Upper lobe of right lung (tissue), 1 donor: ENCODE measurements around the gene SPOPL. TPM values are rescaled to one million over a fixed set of nuclear protein-coding genes. Genes with fewer than 3 reads are reported as not detected.

Experiments
- ATAC-seq: fragments of 200-7000 bp; cut with Tn5 transposase; one replicate; pipeline ENCODE4 v1.9.1; 2020; ENCODE audit warnings: mild to moderate bottlenecking, moderate library complexity
- DNase-seq: peaks from one replicate; pipeline ENCODE4 v3.0.0-alpha.2; 2020
- H3K27ac ChIP-seq: fragments of 200-600 bp; one replicate; pipeline ENCODE4 v1.8.0; 2022
- H3K27me3 ChIP-seq: fragments of 200-600 bp; one replicate; pipeline ENCODE4 v1.8.0; 2022; ENCODE audit warnings: mild to moderate bottlenecking
- H3K36me3 ChIP-seq: fragments of 200-600 bp; one replicate; pipeline ENCODE4 v1.8.0; 2022
- H3K4me1 ChIP-seq: fragments of 200-600 bp; one replicate; pipeline ENCODE4 v1.8.0; 2022
- H3K4me3 ChIP-seq: fragments of 200-600 bp; one replicate; pipeline ENCODE4 v1.8.0; 2022; ENCODE audit warnings: mild to moderate bottlenecking
- H3K9me3 ChIP-seq: fragments of 200-600 bp; one replicate; pipeline ENCODE4 v1.8.0; 2022
- intact Hi-C: fragments of 100-400 bp; cut with DNase I; formaldehyde crosslinking; loops from one replicate; pipeline ENCODE4 v1.11.0; 2022
- total RNA-seq: library from RNA; stranded (reverse); fragmentation: NEBNext Ultra II Directional; extraction: Animal tissue kit (Norgen Biotek cat#: 25700); gene quantifications from one replicate; pipeline ENCODE4 v1.2.1, GENCODE V29; 2021
- TF ChIP-seq, protein P1 (sequence below): fragments of 200-600 bp; IDR thresholded peaks from one replicate; pipeline ENCODE4 v1.8.0; 2022; ENCODE audit warnings: antibody characterized with exemption
- donor health status: DM: no; HTN: yes; CAD: no; lungs with severe emphysema.

Gene SPOPL
- total RNA-seq, 1 donor from 2014 or later = 26.3 TPM

DNA sequence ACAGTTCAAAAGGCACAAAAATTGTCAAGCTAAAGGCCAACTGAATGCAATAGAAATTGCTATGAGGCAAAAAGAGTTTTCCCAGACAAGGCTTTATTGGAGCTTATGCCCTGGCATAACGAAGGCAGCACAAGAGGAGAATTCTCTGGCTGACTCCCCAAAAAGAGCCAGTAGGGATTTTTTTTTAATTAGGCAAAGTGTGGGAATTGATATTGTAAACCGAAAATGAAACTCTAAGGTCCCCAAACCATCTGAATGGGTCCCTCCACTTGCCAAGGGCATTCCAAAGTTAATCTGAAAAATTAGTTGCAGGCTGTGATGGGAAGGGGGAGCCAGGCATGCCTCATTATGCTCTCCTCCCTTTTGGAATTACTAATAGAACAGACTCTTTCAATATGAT is 118.9 kb downstream of the SPOPL start:
- TF ChIP-seq, protein P1, sequence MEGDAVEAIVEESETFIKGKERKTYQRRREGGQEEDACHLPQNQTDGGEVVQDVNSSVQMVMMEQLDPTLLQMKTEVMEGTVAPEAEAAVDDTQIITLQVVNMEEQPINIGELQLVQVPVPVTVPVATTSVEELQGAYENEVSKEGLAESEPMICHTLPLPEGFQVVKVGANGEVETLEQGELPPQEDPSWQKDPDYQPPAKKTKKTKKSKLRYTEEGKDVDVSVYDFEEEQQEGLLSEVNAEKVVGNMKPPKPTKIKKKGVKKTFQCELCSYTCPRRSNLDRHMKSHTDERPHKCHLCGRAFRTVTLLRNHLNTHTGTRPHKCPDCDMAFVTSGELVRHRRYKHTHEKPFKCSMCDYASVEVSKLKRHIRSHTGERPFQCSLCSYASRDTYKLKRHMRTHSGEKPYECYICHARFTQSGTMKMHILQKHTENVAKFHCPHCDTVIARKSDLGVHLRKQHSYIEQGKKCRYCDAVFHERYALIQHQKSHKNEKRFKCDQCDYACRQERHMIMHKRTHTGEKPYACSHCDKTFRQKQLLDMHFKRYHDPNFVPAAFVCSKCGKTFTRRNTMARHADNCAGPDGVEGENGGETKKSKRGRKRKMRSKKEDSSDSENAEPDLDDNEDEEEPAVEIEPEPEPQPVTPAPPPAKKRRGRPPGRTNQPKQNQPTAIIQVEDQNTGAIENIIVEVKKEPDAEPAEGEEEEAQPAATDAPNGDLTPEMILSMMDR = no peak
- ATAC-seq (no peak), DNase-seq (no peak)
- Histone ChIP-seq H3K27me3 (no peaks in the 10 kb centered on the region), H3K27ac (no peak overlapping the region), H3K4me1 (no peaks in the 10 kb centered on the region), H3K36me3 (no peaks in the 10 kb centered on the region), H3K4me3 (no peak overlapping the region), H3K9me3 (no peaks in the 10 kb centered on the region)
- intact Hi-C loops = no loop called here

DNA sequence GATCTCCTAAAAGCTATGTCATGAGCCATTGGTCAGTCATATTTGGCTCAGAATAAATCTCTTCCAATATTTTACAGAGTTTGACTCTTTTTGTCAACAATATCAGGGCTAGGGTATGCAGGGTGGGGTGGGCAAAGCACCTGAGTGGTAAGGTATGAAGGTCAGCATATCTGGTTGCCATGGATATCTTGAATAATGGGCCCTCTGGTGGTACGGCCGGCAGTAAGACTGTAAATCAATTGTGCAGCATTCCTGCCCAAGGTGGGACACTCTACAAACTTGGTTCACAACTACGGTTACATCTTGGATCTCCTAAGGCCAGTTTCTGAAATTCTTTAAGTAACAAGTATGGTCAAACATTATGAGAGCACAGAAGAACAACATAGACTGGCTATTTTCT is 119.6 kb downstream of the SPOPL start:
- intact Hi-C loops = no loop called here

DNA sequence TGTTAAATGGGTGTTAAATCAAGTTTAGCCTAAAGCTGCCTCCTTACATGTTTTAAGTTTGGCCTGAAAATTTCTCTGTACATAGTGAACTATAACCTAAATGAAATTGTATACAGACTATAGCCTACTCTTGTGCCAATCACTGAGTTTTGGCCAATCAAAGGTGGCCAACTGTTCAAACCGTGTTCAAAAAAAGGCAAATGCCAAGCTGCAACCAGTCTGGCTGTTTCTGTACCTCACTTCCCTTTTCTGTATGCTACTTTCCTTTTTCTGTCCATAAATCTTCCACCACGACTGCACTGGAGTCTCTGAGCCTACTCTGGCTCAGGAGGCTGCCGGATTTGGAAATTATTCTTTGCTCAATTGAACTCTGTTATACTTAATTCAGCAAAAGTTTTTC is 121.0 kb downstream of the SPOPL start:
- H3K4me3 ChIP-seq = no peak overlapping the region
- TF ChIP-seq, protein P1 = no peak
- DNase-seq (no peak), ATAC-seq (no peak)
- H3K27ac ChIP-seq = no peak overlapping the region
- no peaks in the 10 kb centered on the region for H3K36me3 ChIP-seq
- no peaks in the 10 kb centered on the region for H3K9me3 ChIP-seq
- intact Hi-C loops = no loop called here
- H3K27me3 ChIP-seq = no peaks in the 10 kb centered on the region
- no peaks in the 10 kb centered on the region for H3K4me1 ChIP-seq

More for the DNA sequence above, 119.6 kb downstream of the SPOPL start:
- H3K27me3 ChIP-seq = no peaks in the 10 kb centered on the region
- H3K4me3 ChIP-seq = no peak overlapping the region
- no peaks in the 10 kb centered on the region for H3K36me3 ChIP-seq
- no peaks in the 10 kb centered on the region for H3K4me1 ChIP-seq
- DNase-seq = no peak
- TF ChIP-seq, protein P1 = no peak
- no peak for ATAC-seq
- no peak overlapping the region for H3K27ac ChIP-seq
- no peaks in the 10 kb centered on the region for H3K9me3 ChIP-seq
